ENCODE results near the gene KIRREL3.

GRCh38 chr11:126694065-126694625, 306.4 kb downstream of the KIRREL3 start:
- TF ChIP-seq POLR2AphosphoS5 (IDR thresholded peaks at IDR 0.05; ENCODE audit: low read depth, low read length): no peak
- TF ChIP-seq POLR2A (IDR thresholded peaks at IDR 0.05; ENCODE audit: low read depth, low read length): no peak
- TF ChIP-seq PAX5 (IDR thresholded peaks at IDR 0.05; ENCODE audit: insufficient read depth, low read length, severe bottlenecking): no peak
- TF ChIP-seq SPI1 (IDR thresholded peaks at IDR 0.05; ENCODE audit: low read depth, low read length): no peak
